Measurements from ENCODE around the gene RFPL4A.
"Not testable (repeated sequence)": the region's sequence is repeated elsewhere in the genome, so short reads cannot be mapped to it uniquely, and the experiment has no call there.

RFPL4A gene

GRCh38 chr19:55758797-55759196 lies at the start of gene RFPL4A:
RFPL4A (plus strand) TSS chr19:55759097; CDS start chr19:55761801, 2,704 bp downstream.
- not testable (repeated sequence) for DNase-seq (ENCODE audit: low spot score); FAIRE-seq

- DNase-seq (ENCODE audit: low spot score) = no peak
- no peak for FAIRE-seq
Measured at GRCh38 chr19:55711719-55712118, 47.2 kb upstream of the RFPL4A start.

- no peak for DNase-seq (ENCODE audit: low spot score)
- no peak for FAIRE-seq
Measured at GRCh38 chr19:55712804-55713631, 45.9 kb upstream of the RFPL4A start.

GRCh38 chr19:55716531-55716930 lies 42.4 kb upstream of the RFPL4A start:
- FAIRE-seq = no peak
- DNase-seq (ENCODE audit: low spot score) = no peak

- FAIRE-seq = no peak
- no peak for DNase-seq (ENCODE audit: low spot score)
Measured at GRCh38 chr19:55717251-55717650, 41.6 kb upstream of the RFPL4A start.

GRCh38 chr19:55717879-55718711 lies 40.8 kb upstream of the RFPL4A start:
- DNase-seq (ENCODE audit: low spot score); FAIRE-seq: not testable (repeated sequence)

- DNase-seq (ENCODE audit: low spot score) (no peak), FAIRE-seq (no peak)
Measured at GRCh38 chr19:55720214-55720746, 38.6 kb upstream of the RFPL4A start.

GRCh38 chr19:55720801-55721200 lies 38.1 kb upstream of the RFPL4A start:
- FAIRE-seq = no peak
- no peak for DNase-seq (ENCODE audit: low spot score)

GRCh38 chr19:55723491-55723890 lies 35.4 kb upstream of the RFPL4A start:
- no peak for FAIRE-seq
- no peak for DNase-seq (ENCODE audit: low spot score)

GRCh38 chr19:55730378-55730777 lies 28.5 kb upstream of the RFPL4A start:
- not testable (repeated sequence) for DNase-seq (ENCODE audit: low spot score); FAIRE-seq

- DNase-seq (ENCODE audit: low spot score) (no peak), FAIRE-seq (no peak)
Measured at GRCh38 chr19:55738302-55738701, 20.6 kb upstream of the RFPL4A start, which contains the start of gene NLRP9. NLRP9 (minus strand) TSS chr19:55738402; CDS start chr19:55738374, 28 bp downstream.

GRCh38 chr19:55750715-55751114 lies 8.2 kb upstream of the RFPL4A start:
- FAIRE-seq = no peak
- no peak for DNase-seq (ENCODE audit: low spot score)

- DNase-seq (ENCODE audit: low spot score) (no peak), FAIRE-seq (no peak)
Measured at GRCh38 chr19:55753401-55753800, 5.5 kb upstream of the RFPL4A start.

GRCh38 chr19:55756808-55757207 lies 2.1 kb upstream of the RFPL4A start:
- FAIRE-seq = not testable (repeated sequence)

GRCh38 chr19:55766466-55766865 lies 7.6 kb downstream of the RFPL4A start:
- FAIRE-seq (no peak), DNase-seq (ENCODE audit: low spot score) (no peak)

More at GRCh38 chr19:55756808-55757207, 2.1 kb upstream of the RFPL4A start:
- not testable (repeated sequence) for DNase-seq (ENCODE audit: low spot score)

GRCh38 chr19:55768818-55769217 lies 9.9 kb downstream of the RFPL4A start, which contains the start of gene RFPL4AL1:
RFPL4AL1 (plus strand) TSS chr19:55769118; CDS start chr19:55771805, 2,687 bp downstream.
- FAIRE-seq; DNase-seq (ENCODE audit: low spot score): not testable (repeated sequence)

- FAIRE-seq; DNase-seq (ENCODE audit: low spot score): not testable (repeated sequence)
Measured at GRCh38 chr19:55769632-55770031, 10.7 kb downstream of the RFPL4A start.

GRCh38 chr19:55777528-55777927 lies 18.6 kb downstream of the RFPL4A start:
- no peak for DNase-seq (ENCODE audit: low spot score)
- no peak for FAIRE-seq

- no peak for FAIRE-seq
Measured at GRCh38 chr19:55778331-55778730, 19.4 kb downstream of the RFPL4A start.

GRCh38 chr19:55781112-55781511 lies 22.2 kb downstream of the RFPL4A start:
- DNase-seq (ENCODE audit: low spot score) (no peak), FAIRE-seq (no peak)

More at GRCh38 chr19:55778331-55778730, 19.4 kb downstream of the RFPL4A start:
- no peak for DNase-seq (ENCODE audit: low spot score)

GRCh38 chr19:55795021-55795420 lies 36.1 kb downstream of the RFPL4A start:
- FAIRE-seq = no peak
- DNase-seq (ENCODE audit: low spot score) = no peak
